GM18498 (cell line): Measurements from ENCODE around the gene APLP2.
"Not testable (repeated sequence)": the region's sequence is repeated elsewhere in the genome, so short reads cannot be mapped to it uniquely, and the experiment has no call there.

Source experiments
- ATAC-seq: cut with Tn5 transposase; IDR thresholded peaks from one replicate; pipeline ENCODE4 v1.9.1; 2021; ENCODE audit warnings: mild to moderate bottlenecking, moderate library complexity; ENCODE audit not compliant: unreplicated experiment

Gene APLP2

GRCh38 chr11:130088919-130089673, 19.4 kb downstream of the APLP2 start:
- ATAC-seq: no peak

- ATAC-seq: no peak
Observed at GRCh38 chr11:130089674-130090073, 20.0 kb downstream of the APLP2 start.

- not testable (repeated sequence) for ATAC-seq
Observed at GRCh38 chr11:130090517-130090916, 20.8 kb downstream of the APLP2 start.

- ATAC-seq: not testable (repeated sequence)
Observed at GRCh38 chr11:130091169-130091568, 21.5 kb downstream of the APLP2 start.

GRCh38 chr11:130092661-130093060, 23.0 kb downstream of the APLP2 start:
- no peak for ATAC-seq

- ATAC-seq: no peak
Observed at GRCh38 chr11:130094614-130095013, 24.9 kb downstream of the APLP2 start.

- ATAC-seq: no peak
Observed at GRCh38 chr11:130095326-130095725, 25.6 kb downstream of the APLP2 start.

- no peak for ATAC-seq
Observed at GRCh38 chr11:130096042-130096441, 26.3 kb downstream of the APLP2 start.

GRCh38 chr11:130096823-130097222, 27.1 kb downstream of the APLP2 start:
- ATAC-seq: no peak

- ATAC-seq: no peak
Observed at GRCh38 chr11:130097285-130097684, 27.6 kb downstream of the APLP2 start.

- ATAC-seq: no peak
Observed at GRCh38 chr11:130099356-130099755, 29.7 kb downstream of the APLP2 start.

- no peak for ATAC-seq
Observed at GRCh38 chr11:130100381-130101095, 30.8 kb downstream of the APLP2 start.

GRCh38 chr11:130101661-130102060, 32.0 kb downstream of the APLP2 start:
- no peak for ATAC-seq

GRCh38 chr11:130102301-130103249, 32.9 kb downstream of the APLP2 start:
- no peak for ATAC-seq

- no peak for ATAC-seq
Observed at GRCh38 chr11:130103296-130103814, 33.7 kb downstream of the APLP2 start.

GRCh38 chr11:130106381-130106780, 36.7 kb downstream of the APLP2 start:
- ATAC-seq: no peak

- ATAC-seq: not testable (repeated sequence)
Observed at GRCh38 chr11:130108671-130109070, 39.0 kb downstream of the APLP2 start.

GRCh38 chr11:130109386-130109785, 39.7 kb downstream of the APLP2 start:
- ATAC-seq: no peak

- no peak for ATAC-seq
Observed at GRCh38 chr11:130110339-130111108, 40.8 kb downstream of the APLP2 start.
